ENCODE data around the gene CACNA1C.

Gene CACNA1C

DNA sequence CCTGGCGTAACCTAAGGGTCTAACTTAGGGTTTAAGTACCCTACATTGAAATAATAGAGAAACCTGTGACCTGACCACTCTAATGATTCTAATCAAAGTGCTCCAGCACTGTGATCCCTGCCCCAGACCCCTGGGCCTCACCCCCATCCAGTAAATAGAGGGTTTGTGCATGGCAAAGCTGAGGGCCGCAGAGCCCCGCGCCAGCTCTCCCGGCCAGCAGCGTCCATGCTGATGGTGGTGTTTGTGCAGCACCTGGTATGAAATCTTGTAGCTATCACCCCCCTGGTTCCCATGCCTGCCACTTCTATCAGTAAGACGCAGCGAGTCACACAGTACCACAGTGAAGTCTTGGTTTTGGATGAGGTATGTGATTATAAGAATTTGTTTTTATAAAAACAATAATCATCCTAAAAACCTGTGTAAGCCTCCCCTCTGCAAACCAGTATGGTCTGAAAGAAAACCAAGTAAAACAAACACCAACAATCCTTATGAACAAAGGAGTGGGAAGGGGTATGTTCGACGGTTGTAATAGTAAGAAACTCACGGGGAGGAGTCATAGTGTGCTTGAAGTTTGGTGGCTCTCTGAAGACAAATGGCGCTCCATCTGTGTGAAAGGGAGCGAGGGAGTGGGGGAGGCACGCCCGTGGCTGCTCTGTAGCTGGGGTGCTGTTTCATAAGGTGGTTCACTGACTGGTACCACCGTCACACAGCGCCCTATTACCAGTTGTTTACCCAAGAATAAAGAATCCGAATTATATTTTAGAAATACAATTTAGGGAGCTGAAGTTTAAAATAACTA lies 156.2 kb downstream of the CACNA1C start:
- no peak for DNase-seq

DNA sequence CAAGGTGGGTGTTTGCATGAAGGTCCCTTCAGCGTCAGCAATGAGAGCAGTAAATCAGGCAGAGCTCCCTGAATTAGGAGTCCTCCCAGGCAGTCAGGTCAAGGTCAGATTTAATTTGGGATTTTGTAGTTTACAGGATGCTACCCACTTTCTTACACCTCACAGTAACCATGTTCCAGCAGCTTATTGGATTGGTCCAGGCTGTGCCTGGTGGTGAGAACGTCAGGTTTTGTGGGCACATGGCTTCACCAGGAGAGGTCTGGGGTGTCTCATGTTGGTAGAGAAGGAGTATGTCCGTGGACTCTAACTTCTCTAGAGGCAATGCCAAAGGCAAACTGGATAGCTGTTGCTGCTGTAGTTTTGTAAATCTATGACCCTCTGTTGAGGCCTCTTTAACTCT lies 158.3 kb downstream of the CACNA1C start:
- DNase-seq, result no peak

GRCh38 chr12:2212537-2212936 lies 159.8 kb downstream of the CACNA1C start:
- no peak for DNase-seq

DNA sequence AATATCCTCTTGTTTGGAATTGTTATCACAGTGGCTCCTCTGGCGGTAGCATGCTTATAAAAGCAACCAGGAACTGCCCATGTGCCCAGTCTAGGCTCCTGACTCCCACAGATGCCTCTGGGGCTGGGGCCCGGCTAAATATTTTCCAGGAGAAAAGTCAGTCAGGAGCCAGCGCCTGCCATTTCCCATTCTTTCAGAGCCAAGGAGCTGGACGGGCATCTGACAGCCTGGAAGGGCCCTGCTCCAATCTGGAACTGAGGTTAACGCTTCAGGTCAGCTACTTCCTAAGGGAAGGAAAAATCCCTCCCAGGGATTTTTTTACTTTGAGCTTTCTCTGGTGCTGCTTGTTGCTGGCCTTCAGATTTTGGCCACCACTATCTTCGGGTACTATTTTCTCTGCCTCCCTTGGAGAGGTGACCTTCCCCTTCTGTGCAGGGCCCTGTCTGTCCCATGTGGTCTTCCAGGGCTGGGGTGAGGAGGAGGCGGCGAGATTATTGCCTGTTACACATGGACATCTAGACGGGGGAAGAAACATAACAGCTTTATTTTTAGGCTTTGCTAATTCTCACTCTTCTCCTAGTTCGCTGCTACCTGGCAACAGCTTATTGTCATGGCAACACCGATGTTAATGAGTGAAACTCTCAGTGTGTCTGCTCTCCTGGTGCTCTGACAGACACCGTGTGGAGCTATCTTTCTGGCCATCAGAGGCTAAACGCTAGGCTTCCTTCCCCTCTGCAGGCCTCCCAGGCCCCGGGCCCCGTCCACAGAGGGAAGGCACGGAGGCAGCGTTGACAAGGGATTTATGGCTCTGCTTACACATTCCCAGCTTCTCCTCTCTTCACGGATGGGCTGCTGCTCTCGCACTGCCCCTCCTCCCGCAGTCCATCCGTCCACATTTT lies 160.4 kb downstream of the CACNA1C start:
- DNase-seq, result no peak

- DNase-seq, result no peak
Observed at GRCh38 chr12:2214411-2214810, 161.6 kb downstream of the CACNA1C start.

DNA sequence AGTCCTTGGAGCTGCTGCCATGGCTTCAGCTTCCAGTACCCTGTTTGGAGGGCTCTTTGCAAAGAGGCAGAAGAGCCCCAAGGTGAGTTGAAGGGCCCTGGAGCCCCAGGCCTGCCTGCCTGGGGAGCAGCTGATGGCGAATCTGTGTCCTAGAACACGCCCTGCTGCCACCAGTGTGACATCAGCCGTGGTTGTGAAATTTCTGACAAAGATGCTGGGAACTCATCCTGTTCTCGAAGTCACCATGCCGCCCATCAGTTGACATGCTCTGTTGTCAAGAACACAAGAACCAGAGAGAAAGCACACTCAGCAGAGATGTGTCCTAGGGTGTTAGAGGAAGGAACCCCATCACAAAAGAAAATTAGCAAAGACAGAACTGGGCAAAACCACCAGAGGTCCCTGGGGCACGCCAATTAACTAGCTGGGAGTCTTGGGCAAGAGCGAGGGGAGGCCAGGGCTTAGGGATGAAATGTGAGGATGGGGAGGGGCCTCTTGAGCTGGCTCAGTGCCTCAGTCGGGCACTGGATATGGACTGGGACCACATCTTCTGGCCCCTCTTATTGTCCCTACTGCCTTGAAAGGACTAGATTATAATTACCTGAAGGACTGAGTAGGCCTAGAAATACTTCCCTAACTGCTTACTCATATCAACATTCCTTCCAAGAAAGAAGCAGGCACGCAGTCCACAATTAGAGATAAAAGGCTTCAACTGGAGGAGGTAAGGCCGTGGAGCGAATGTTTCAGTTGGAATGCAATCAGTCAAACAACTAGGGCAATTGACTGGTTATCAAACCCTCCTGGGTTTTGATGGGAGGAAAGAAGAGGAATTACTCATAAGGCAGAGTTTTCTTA lies 163.1 kb downstream of the CACNA1C start:
- no peak for DNase-seq

DNA sequence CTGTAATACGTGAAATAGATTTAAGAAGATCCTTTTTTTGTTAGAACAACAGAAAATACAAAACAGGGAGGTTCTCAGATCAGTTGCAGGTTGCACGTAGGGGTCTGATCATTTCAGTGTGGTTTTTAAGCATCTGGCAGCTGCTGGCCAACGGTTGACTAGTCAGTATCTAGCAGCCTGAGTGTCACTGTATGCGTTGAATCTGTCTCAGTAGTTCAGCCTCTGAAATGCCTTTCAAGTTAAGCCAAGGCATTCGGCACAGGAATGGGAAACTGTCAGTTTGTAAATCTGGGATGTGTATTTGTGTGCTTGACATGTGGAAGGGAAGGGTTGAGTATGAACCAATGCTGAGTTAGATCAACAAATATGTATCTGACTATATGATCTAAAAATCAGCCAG lies 165.9 kb downstream of the CACNA1C start:
- no peak for DNase-seq

DNA sequence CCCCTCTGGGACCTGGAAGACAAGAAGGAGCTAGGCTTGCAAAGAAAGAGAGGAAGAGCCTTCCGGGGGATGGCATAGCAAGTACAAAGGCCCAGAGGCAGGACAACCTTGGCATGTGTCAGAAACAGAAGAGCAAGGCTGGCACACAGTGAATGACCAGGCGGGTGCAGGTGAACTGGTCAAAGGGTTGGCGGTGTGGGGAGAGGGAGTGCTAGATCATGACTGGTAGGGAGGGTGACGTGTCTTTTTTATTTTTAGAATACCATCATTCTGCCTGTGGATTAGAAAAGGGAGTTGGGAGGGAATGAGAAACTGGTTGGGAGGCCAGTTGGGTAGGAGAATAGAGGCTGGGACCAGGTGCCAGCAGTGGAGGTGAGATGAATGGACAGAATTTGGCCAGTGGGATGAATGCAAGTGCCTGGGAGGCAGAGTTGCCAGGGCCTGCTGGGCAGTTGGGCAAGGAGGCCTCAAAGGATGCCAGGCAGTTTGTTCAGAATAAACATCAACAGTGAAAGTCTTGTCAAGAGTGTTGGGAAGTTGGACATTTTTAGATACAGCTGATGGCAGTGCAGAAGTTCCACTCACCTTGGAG lies 168.3 kb downstream of the CACNA1C start:
- DNase-seq, result no peak

- no peak for DNase-seq
Observed at GRCh38 chr12:2222691-2223090, 169.9 kb downstream of the CACNA1C start.

DNA sequence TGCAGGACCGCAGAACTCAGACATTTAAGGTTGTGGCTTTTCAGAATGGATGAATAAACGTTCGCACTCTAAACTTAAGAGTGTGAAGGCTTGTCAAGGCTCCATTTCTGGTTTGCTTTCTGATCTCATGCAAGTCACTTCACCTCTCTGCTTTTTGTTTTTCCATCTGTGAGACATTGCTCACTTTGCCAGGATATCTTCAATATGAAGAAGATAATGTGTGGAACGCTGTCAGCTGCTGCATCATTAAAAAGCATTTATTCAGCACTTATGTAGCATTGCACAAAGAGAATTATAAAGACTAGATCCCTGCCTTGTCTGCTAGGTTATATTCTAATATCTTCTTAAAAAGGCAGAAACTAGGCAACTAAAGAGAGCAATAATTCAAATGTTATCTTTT lies 172.2 kb downstream of the CACNA1C start:
- no peak for DNase-seq

GRCh38 chr12:2225696-2226095 lies 172.9 kb downstream of the CACNA1C start:
- DNase-seq, result no peak

- no peak for DNase-seq
Observed at GRCh38 chr12:2226641-2227040, 173.9 kb downstream of the CACNA1C start.

DNA sequence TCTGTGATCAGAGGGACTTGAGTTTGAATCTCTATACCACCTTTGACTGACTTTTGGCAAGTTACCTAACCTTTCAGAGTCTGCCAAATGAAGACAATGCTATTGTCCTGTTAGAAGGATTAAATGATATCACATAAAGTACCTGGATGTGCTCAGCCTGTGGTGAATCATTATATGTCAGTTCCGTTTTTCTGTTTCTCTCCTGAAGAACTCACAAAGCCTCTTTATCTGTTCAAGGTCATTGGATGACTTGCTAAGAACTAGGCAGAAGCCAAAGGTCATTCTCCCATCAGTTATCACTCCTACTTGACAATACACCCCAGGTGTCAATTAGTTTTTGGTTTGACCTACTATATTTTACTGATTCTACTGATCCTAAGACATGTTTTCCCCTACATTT lies 174.6 kb downstream of the CACNA1C start:
- no peak for DNase-seq

- DNase-seq, result no peak
Observed at GRCh38 chr12:2228535-2228934, 175.7 kb downstream of the CACNA1C start.

DNA sequence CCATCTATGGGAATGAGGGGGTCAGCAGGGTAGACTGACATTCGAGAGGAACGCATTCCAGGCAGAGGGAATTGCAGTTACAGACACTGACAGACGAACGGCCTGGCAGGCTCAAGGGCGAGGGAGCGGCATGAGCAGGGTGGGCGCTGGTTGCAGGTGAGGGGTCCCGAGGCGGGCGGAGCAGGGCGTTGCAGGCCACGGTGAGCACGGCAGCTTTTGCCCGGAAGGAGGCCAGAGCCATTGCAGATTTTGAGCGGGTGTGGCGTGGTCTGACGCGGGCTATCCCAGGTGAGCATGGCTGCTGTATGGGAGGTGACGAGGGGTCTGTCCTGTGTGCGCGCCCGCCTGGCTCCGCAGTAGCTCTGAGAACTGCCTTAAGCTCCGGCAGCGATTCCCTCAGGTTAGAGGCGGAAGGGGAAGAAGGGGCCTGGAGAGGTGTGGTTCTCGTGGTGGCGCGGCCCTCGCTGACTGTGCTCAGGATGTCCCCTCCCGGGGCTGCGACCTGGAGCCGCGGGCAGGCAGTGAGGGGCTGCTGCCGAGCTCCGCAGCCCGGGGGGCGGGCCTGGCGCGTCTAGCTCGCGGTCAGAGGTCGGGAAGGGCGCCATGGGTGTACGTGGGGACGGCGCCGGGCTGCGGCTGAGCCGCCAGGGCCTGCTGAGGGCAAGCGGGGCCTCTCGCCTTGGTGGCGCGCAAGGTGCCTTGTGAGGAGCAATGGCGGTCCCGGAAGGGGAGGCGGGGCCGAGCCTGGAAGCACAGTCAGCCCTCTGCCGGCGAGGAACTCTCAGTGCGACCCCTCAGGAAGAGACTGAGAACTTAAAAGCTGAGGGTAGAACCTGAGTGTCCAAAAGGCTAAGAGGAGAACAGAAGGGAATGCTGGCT lies 177.1 kb downstream of the CACNA1C start:
- DNase-seq, result no peak

- no peak for DNase-seq
Observed at GRCh38 chr12:2231011-2231595, 178.3 kb downstream of the CACNA1C start.

- DNase-seq, result no peak
Observed at GRCh38 chr12:2231956-2232355, 179.2 kb downstream of the CACNA1C start.

DNA sequence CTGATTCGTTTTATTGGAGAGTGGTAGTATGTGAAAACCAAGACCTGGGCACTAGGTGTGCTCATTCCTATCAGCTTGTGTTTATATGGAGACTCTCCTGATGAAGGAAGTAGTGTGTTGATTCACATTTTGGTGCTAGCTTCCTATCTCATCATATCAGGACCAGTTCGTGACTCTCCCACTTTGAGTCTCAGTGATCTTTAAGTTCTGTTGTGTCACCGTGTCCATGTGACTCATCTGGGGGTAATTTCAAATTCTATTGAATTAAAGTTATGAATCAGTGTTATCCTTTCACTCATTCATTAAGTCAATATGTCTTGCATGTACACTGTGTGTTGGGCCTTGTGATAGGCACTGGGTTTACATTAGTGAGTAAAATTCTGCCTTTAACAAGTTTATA lies 180.2 kb downstream of the CACNA1C start:
- no peak for DNase-seq

- DNase-seq, result no peak
Observed at GRCh38 chr12:2234091-2234490, 181.3 kb downstream of the CACNA1C start.

DNA sequence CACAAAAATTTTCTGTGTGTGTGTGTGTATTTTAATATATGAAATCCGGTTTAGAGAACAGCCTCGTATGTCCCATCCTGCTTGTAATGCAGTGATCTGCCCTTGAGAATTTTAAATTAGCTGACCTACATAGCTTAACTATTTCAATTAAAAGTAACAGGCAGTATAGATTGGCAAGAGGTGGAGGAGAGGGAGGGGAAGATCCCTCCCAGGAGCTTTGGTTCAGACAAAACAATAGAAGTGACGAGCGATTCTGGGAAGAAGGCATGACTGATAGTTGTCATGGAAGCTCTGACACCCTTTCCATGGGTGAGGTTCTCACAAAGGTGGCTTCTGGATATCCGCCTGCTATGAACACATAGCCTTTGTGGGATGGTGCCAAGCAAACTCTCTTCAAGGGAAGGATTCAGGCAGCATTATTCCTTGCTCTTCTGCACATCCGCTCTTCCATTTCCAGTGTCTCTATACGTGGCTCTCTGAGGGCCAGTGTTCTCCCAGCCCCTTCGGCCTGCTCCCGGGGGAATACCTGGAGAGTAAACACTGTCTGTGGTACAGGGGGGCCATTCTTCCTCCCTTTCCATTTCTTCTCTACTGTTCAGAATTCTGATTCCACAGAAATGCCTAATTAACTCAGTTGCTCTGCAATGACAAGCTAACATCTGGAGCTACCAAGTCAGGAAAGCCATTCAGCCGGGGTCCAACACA lies 182.0 kb downstream of the CACNA1C start:
- no peak for DNase-seq
